Dermis blood vessel endothelial cell (primary cell): Measurements from ENCODE around the gene CDR2. TPM values are rescaled to one million over a fixed set of nuclear protein-coding genes. Genes with fewer than 3 reads are reported as not detected.
"Not testable (repeated sequence)": the region's sequence is repeated elsewhere in the genome, so short reads cannot be mapped to it uniquely, and the experiment has no call there.

ENCODE experiments used
- DNase-seq: peaks from one replicate; pipeline ENCODE4 v3.0.0; 2010
- total RNA-seq: library from RNA; depleted of rRNA; stranded (reverse); fragments of >200 nt; gene quantifications from 2 replicates; pipeline ENCODE4 v1.2.3, GENCODE V29; 2014

Gene CDR2
- total RNA-seq, result 39.0 and 42.0 TPM in 2 replicates

- DNase-seq, result peak; percentile 97
These were observed at the start of gene CDR2 for GRCh38 chr16:22374311-22375116. CDR2 (minus strand) TSS chr16:22374619; CDS start chr16:22374309, 310 bp downstream.

GRCh38 chr16:22423716-22424115 lies 49.3 kb upstream of the CDR2 start:
- no peak for DNase-seq

- DNase-seq, result no peak
These were observed 46.7 kb upstream of the CDR2 start for GRCh38 chr16:22421136-22421535.

GRCh38 chr16:22420606-22421135 lies 46.3 kb upstream of the CDR2 start:
- DNase-seq, result no peak

GRCh38 chr16:22419908-22420307 lies 45.5 kb upstream of the CDR2 start:
- DNase-seq, result no peak

GRCh38 chr16:22418826-22419225 lies 44.4 kb upstream of the CDR2 start:
- DNase-seq, result no peak

- not testable (repeated sequence) for DNase-seq
These were observed 43.4 kb upstream of the CDR2 start for GRCh38 chr16:22417798-22418197.

GRCh38 chr16:22417019-22417418 lies 42.6 kb upstream of the CDR2 start:
- no peak for DNase-seq

GRCh38 chr16:22413819-22414218 lies 39.4 kb upstream of the CDR2 start:
- no peak for DNase-seq

- no peak for DNase-seq
These were observed 33.1 kb upstream of the CDR2 start for GRCh38 chr16:22407486-22407885.

GRCh38 chr16:22402191-22402590 lies 27.8 kb upstream of the CDR2 start:
- peak; percentile 65 for DNase-seq

- no peak for DNase-seq
These were observed 26.5 kb upstream of the CDR2 start for GRCh38 chr16:22400900-22401299.

- DNase-seq, result no peak
These were observed 23.5 kb upstream of the CDR2 start for GRCh38 chr16:22397931-22398330.

GRCh38 chr16:22397464-22397863 lies 23.0 kb upstream of the CDR2 start:
- no peak for DNase-seq

GRCh38 chr16:22395960-22396359 lies 21.5 kb upstream of the CDR2 start:
- no peak for DNase-seq

GRCh38 chr16:22394121-22394520 lies 19.7 kb upstream of the CDR2 start:
- no peak for DNase-seq

GRCh38 chr16:22388101-22388644 lies 13.8 kb upstream of the CDR2 start:
- DNase-seq, result no peak

- DNase-seq, result peak; percentile 80
These were observed 12.6 kb upstream of the CDR2 start for GRCh38 chr16:22386976-22387375.

GRCh38 chr16:22385196-22385595 lies 10.8 kb upstream of the CDR2 start:
- no peak for DNase-seq

- DNase-seq, result no peak
These were observed 9.4 kb upstream of the CDR2 start for GRCh38 chr16:22383827-22384226.

GRCh38 chr16:22381392-22381791 lies 7.0 kb upstream of the CDR2 start:
- DNase-seq, result no peak

GRCh38 chr16:22380529-22380928 lies 6.1 kb upstream of the CDR2 start:
- DNase-seq, result no peak

- no peak for DNase-seq
These were observed 5.2 kb upstream of the CDR2 start for GRCh38 chr16:22379656-22380055.

- no peak for DNase-seq
These were observed 1.7 kb upstream of the CDR2 start for GRCh38 chr16:22375963-22376640.
